Mesodermal cell (in vitro differentiated cells): ENCODE results near the gene CTDNEP1.
"Not testable (repeated sequence)": the region's sequence is repeated elsewhere in the genome, so short reads cannot be mapped to it uniquely, and the experiment has no call there.

Source experiments
- H3K27ac ChIP-seq: 2 replicates; pipeline ENCODE4 v1.7.0; 2013; ENCODE audit warnings: mild to moderate bottlenecking, low read depth, low read length, moderate library complexity; ENCODE audit not compliant: severe bottlenecking
- H3K36me3 ChIP-seq: 2 replicates; pipeline ENCODE4 v1.7.1; 2013; ENCODE audit warnings: mild to moderate bottlenecking, low read length, moderate library complexity; ENCODE audit not compliant: control insufficient read depth, insufficient read depth
- H3K4me1 ChIP-seq: one replicate; pipeline ENCODE4 v1.7.1; 2013; ENCODE audit warnings: mild to moderate bottlenecking, low read length; ENCODE audit not compliant: insufficient read depth, control insufficient read depth, poor library complexity, severe bottlenecking
- H3K4me3 ChIP-seq: 2 replicates; pipeline ENCODE4 v1.7.0; 2013; ENCODE audit warnings: low read length, control low read depth, mild to moderate bottlenecking; ENCODE audit not compliant: insufficient read depth, poor library complexity, severe bottlenecking; ENCODE audit errors: extremely low read depth
- H3K9me3 ChIP-seq: 2 replicates; pipeline ENCODE4 v1.7.1; 2013; ENCODE audit warnings: mild to moderate bottlenecking, low read length, moderate library complexity; ENCODE audit not compliant: control insufficient read depth
- WGBS, 2 experiments: methylation state at CpG; one replicate each; pipeline ENCODE4 v1.1.5; 2013; ENCODE audit warnings: missing lambda C conversion rate in 2 of 2; ENCODE audit not compliant: insufficient coverage in 2 of 2; 5-methylcytosine and 5-hydroxymethylcytosine counted together

Gene CTDNEP1

GRCh38 chr17:7256766-7257456, 5.4 kb upstream of the CTDNEP1 start:
- no peak overlapping the region for H3K27ac ChIP-seq
- peaks cover 66% of the 10 kb centered on the region for H3K36me3 ChIP-seq
- no peaks in the 10 kb centered on the region for H3K9me3 ChIP-seq
- WGBS, 2 experiments = 95 to 100% methylated on average over 7 of the region's 8 CpGs
- no peak overlapping the region for H3K4me3 ChIP-seq
- peaks cover 6% of the 10 kb centered on the region for H3K4me1 ChIP-seq

- Histone ChIP-seq H3K4me3 (no peak overlapping the region), H3K36me3 (peaks cover 59% of the 10 kb centered on the region), H3K4me1 (peaks cover 10% of the 10 kb centered on the region), H3K9me3 (no peaks in the 10 kb centered on the region), H3K27ac (no peak overlapping the region)
- 95 to 97% methylated on average over 3 to 4 of the region's 4 CpGs for WGBS, 2 experiments
Measured at GRCh38 chr17:7254511-7254910, 3.0 kb upstream of the CTDNEP1 start.

GRCh38 chr17:7253082-7253481, 1.5 kb upstream of the CTDNEP1 start:
- H3K36me3 ChIP-seq = peaks cover 49% of the 10 kb centered on the region
- 89 to 96% methylated on average over 5 of the region's 5 CpGs for WGBS, 2 experiments
- no peak overlapping the region for H3K27ac ChIP-seq

GRCh38 chr17:7252176-7253043, 876 bp upstream of the CTDNEP1 start, which contains the start of gene ELP5:
ELP5 (plus strand) TSS chr17:7252215; CDS start chr17:7252551, 336 bp downstream.
- H3K4me1 ChIP-seq = peaks cover 18% of the 10 kb centered on the region
- WGBS, 2 experiments = 1% methylated on average over 41 to 45 of the region's 55 CpGs
- H3K9me3 ChIP-seq = no peaks in the 10 kb centered on the region
- peak within 1 kb of the TSS; percentile 99 for H3K27ac ChIP-seq
- peaks cover 45% of the 10 kb centered on the region for H3K36me3 ChIP-seq
- peak within 1 kb of the TSS; percentile 86 for H3K4me3 ChIP-seq

More at GRCh38 chr17:7253082-7253481, 1.5 kb upstream of the CTDNEP1 start:
- H3K4me1 ChIP-seq = peaks cover 18% of the 10 kb centered on the region
- H3K9me3 ChIP-seq = no peaks in the 10 kb centered on the region
- peak overlapping the region; percentile 86 for H3K4me3 ChIP-seq

- Histone ChIP-seq H3K27ac (peak overlapping the region; percentile 99), H3K4me1 (peaks cover 18% of the 10 kb centered on the region), H3K9me3 (no peaks in the 10 kb centered on the region), H3K36me3 (peaks cover 44% of the 10 kb centered on the region), H3K4me3 (peak overlapping the region; percentile 86)
- 0 to 2% methylated on average over 20 to 40 of the region's 55 CpGs for WGBS, 2 experiments
Measured at GRCh38 chr17:7250695-7251627, 573 bp downstream of the CTDNEP1 start.

- Histone ChIP-seq H3K4me1 (peaks cover 18% of the 10 kb centered on the region), H3K36me3 (peaks cover 41% of the 10 kb centered on the region), H3K27ac (no peak overlapping the region), H3K9me3 (no peaks in the 10 kb centered on the region), H3K4me3 (peak overlapping the region; percentile 86)
- WGBS, 2 experiments = 92 to 94% methylated on average over 2 to 3 of the region's 7 CpGs
Measured at GRCh38 chr17:7249830-7250229, 1.7 kb downstream of the CTDNEP1 start.

- H3K4me1 ChIP-seq = peaks cover 18% of the 10 kb centered on the region
- 95 to 98% methylated on average over 4 to 6 of the region's 6 CpGs for whole genome bisulfite sequencing, 2 experiments
- no peaks in the 10 kb centered on the region for H3K9me3 ChIP-seq
- H3K27ac ChIP-seq = no peak overlapping the region
- H3K36me3 ChIP-seq = peaks cover 41% of the 10 kb centered on the region
- no peak overlapping the region for H3K4me3 ChIP-seq
Measured at GRCh38 chr17:7249214-7249613, 2.3 kb downstream of the CTDNEP1 start.

- Histone ChIP-seq H3K9me3 (no peaks in the 10 kb centered on the region), H3K36me3 (peaks cover 42% of the 10 kb centered on the region), H3K27ac (no peak overlapping the region), H3K4me1 (peaks cover 18% of the 10 kb centered on the region), H3K4me3 (no peak overlapping the region)
- WGBS, 2 experiments = 97 to 100% methylated on average over 2 to 3 of the region's 4 CpGs
Measured at GRCh38 chr17:7248796-7249195, 2.7 kb downstream of the CTDNEP1 start.

GRCh38 chr17:7246779-7247178, 4.8 kb downstream of the CTDNEP1 start:
- H3K27ac ChIP-seq = no peak overlapping the region
- peaks cover 38% of the 10 kb centered on the region for H3K36me3 ChIP-seq
- H3K9me3 ChIP-seq = no peaks in the 10 kb centered on the region
- no peak overlapping the region for H3K4me3 ChIP-seq
- H3K4me1 ChIP-seq = peaks cover 12% of the 10 kb centered on the region
- WGBS, 2 experiments = 90 to 100% methylated on average over 1 to 2 of the region's 5 CpGs

- WGBS, 2 experiments = 96 to 98% methylated on average over 4 to 8 of the region's 10 CpGs
- H3K4me1 ChIP-seq, H3K9me3 ChIP-seq, H3K4me3 ChIP-seq: not testable (repeated sequence)
- peaks cover 52% of the 10 kb centered on the region for H3K36me3 ChIP-seq
- peak overlapping the region; percentile 30 for H3K27ac ChIP-seq
Measured at GRCh38 chr17:7243838-7244237, 7.7 kb downstream of the CTDNEP1 start.
